GM19324 (cell line): ENCODE data around the gene CATSPERE.
"Not testable (repeated sequence)": the region's sequence is repeated elsewhere in the genome, so short reads cannot be mapped to it uniquely, and the experiment has no call there.

Experiments
- ATAC-seq: cut with Tn5 transposase; IDR thresholded peaks from one replicate; pipeline ENCODE4 v1.9.1; 2021; ENCODE audit warnings: mild to moderate bottlenecking, moderate library complexity; ENCODE audit not compliant: unreplicated experiment, low FRiP score

Gene CATSPERE

GRCh38 chr1:244657421-244657820, 196.3 kb downstream of the CATSPERE start:
- ATAC-seq, result no peak

GRCh38 chr1:244659694-244660093, 198.6 kb downstream of the CATSPERE start:
- no peak for ATAC-seq

- no peak for ATAC-seq
Observed at GRCh38 chr1:244660595-244660994, 199.5 kb downstream of the CATSPERE start.

GRCh38 chr1:244661569-244662312, 200.7 kb downstream of the CATSPERE start:
- not testable (repeated sequence) for ATAC-seq

- no peak for ATAC-seq
Observed at GRCh38 chr1:244662599-244662998, 201.5 kb downstream of the CATSPERE start.

GRCh38 chr1:244664353-244664752, 203.3 kb downstream of the CATSPERE start:
- ATAC-seq, result no peak

GRCh38 chr1:244665771-244666217, 204.7 kb downstream of the CATSPERE start:
- ATAC-seq, result no peak

GRCh38 chr1:244666672-244667418, 205.8 kb downstream of the CATSPERE start:
- not testable (repeated sequence) for ATAC-seq

GRCh38 chr1:244667797-244668196, 206.7 kb downstream of the CATSPERE start:
- no peak for ATAC-seq

GRCh38 chr1:244672946-244673682, 212.0 kb downstream of the CATSPERE start:
- no peak for ATAC-seq

GRCh38 chr1:244674446-244674845, 213.4 kb downstream of the CATSPERE start:
- ATAC-seq, result no peak

- ATAC-seq, result no peak
Observed at GRCh38 chr1:244675167-244675566, 214.1 kb downstream of the CATSPERE start.

- no peak for ATAC-seq
Observed at GRCh38 chr1:244678697-244679096, 217.6 kb downstream of the CATSPERE start.

- ATAC-seq, result no peak
Observed at GRCh38 chr1:244680667-244681066, 219.6 kb downstream of the CATSPERE start.

- not testable (repeated sequence) for ATAC-seq
Observed at GRCh38 chr1:244682087-244682486, 221.0 kb downstream of the CATSPERE start.
